Measurements from ENCODE around the gene GPR87.

GPR87 gene

DNA sequence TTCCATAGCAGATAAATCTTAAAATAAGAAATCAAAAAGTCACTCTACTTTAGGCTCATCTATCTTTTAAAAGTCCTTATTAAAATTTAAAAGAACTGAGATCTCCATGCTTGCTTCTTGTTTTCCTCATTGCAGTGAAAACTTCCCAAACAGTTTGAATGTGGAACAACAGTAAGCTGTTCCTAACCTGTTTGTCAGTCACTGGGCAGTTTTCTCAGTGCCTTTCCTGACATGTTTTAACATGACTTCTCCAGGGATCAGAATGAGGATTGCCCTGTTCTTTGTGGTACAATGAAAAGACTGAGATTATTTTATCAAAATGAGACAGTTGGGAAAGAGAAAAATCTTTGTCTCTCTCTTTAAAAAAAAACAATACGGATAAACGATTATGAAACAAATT, 774 bp downstream of the GPR87 start:
- DNase-seq (ENCODE audit: low read depth in 2 of 2): no peak

DNA sequence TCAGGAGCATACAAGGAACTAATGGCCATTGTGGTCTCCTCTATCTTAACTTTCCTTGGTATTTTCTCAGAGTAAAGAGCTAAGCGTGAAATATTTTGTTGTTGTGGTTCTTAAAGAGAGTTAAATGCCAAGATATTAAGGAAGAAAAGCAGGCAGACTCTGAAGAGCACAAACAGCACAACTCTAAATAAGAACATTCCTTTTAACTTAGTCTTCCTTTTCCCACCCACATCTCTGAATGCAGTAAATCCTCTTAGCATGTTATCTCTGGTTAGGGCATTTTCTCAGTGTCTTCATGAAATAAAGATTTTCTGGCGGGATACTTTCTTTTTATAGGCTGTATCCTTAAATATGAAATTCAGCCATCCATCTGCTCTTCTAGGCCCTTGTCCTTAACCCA, 1.5 kb downstream of the GPR87 start:
- no peak for DNase-seq (ENCODE audit: low read depth in 2 of 2)

DNA sequence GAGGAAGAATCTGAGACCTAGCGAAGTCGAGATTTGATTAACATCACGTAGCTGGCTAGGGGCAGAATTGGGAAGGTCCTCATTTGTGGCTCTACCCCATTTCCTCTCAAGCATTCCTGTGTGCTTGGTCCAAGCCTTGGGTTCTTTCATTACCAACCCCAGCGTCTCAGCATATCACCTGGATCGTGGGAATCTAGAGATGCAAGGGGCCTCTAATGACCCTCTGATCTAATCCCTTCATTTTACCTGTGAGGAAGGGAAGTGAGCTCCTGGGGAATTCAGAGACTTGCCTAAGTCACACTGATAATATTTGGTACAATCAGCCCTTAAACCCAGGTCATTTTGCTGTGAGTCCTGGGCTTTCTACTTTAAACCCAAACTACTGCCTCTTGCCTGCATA, 2.0 kb downstream of the GPR87 start:
- DNase-seq (ENCODE audit: low read depth in 2 of 2): no peak

DNA sequence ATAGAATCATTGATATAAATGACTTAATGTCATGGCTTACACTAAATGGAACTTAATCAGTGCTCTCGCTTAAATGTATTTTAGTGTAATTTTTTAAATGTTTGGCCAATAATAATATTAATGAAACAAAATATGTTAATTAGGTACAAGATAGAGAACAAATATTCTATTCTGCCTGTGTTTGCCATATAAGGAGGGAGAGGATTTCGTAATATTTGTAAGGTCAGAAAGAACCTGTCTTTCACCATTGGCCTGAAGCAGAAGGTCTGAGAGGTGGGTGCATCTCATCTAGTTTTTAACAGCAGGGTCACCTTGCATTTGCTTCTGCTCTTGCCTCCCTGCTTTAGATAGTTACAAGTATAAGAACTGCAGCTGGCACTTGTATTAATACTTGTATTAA, 2.5 kb downstream of the GPR87 start:
- no peak for DNase-seq (ENCODE audit: low read depth in 2 of 2)

DNA sequence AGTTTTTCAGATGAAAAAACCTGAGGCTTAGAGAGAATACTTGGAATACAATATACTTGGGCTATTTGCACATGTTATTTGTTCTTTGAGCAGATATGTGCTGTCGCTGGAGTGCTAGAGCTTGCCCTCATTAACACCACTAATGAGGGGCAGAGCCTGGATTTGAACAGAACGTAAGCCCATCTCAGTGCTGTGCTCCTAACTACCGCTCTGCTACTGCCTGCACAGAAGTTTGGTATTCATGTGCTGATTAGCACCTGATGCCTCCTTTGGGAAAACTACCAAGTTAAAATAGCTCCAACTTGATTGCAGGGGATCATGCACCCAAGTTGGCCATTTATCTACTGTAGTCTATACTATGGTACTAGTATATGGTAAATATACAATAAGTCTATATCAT, 3.6 kb downstream of the GPR87 start:
- DNase-seq (ENCODE audit: low read depth in 2 of 2): no peak

DNA sequence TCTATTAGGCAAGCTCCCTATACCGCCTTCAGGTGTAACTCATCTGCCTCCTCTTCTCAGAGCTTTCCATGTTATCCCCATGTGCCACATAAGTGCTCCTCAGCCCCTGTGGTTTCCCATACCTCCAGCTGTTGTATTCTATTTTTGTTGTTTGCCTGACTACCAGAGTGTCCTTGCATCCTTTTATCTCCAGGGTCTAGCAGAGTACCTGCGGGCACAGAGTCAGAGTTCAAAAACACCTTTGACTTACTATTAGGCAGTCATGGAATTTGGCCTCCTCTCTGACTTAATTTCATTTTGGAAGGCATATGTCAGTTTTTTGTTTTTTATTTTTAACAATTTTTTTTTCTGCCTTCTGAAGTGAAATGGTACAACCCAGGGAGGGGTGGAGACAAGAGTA, 7.1 kb downstream of the GPR87 start:
- DNase-seq (ENCODE audit: low read depth in 2 of 2): no peak

DNA sequence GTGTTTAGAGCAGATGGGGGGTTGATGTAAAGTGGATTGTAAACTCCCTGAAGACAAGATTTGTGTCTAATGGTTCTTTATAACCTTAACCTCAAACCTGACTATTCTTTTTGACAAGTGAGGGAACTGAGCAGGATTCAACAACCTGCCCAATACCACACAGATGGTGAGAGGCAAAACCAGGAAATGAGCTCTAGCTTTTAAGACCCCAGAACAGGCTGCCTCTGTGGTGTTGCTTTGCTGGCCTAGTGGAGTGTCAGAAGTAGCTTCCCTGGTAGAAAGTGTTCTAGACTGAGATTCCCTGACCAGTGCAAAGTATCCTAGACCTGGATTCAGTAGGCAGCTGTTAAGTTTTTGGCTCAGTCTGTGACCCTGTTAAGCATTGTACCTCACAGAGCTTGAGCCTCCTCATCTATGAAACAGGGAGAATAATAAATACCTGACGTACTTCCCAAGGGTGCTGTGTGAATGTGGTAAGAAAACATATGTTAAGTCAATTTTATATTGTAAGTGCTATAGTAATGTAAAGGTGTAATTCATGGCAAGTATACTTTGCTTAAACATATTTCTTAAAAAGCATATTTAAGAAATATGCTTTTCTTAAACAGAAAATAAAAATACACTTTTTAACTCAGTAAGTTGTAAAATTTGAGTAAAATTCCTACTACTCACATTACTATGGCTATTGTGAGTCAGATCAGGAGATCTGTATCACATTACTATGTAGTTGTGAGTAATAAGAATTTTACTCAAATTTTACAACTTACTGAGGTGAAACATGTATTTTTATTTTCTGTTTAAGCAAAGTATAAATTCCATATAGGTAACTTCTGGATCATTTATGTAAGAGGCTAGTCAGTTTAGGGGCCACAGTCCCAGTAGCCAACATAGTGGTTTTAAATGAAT, 8.8 kb downstream of the GPR87 start:
- no peak for DNase-seq (ENCODE audit: low read depth in 2 of 2)

DNA sequence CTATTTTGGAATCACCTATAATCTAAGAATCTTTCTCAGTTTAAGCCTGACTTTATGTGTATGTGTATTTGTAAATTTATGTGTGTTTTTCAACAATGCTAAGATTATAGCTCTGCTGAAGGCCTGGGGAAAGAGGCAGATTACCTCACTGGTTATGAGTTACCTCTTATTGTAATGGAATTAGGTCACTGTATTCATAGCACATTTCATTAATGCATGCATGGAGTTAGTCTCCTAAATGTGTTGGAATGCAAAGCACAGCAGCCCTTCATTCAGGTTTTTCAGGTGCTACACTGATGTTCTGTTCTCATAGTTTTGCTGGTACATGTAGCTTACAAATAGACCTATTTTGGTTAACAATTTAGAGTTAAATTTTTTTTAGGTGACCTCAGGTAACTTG, 9.5 kb downstream of the GPR87 start:
- no peak for DNase-seq (ENCODE audit: low read depth in 2 of 2)

DNA sequence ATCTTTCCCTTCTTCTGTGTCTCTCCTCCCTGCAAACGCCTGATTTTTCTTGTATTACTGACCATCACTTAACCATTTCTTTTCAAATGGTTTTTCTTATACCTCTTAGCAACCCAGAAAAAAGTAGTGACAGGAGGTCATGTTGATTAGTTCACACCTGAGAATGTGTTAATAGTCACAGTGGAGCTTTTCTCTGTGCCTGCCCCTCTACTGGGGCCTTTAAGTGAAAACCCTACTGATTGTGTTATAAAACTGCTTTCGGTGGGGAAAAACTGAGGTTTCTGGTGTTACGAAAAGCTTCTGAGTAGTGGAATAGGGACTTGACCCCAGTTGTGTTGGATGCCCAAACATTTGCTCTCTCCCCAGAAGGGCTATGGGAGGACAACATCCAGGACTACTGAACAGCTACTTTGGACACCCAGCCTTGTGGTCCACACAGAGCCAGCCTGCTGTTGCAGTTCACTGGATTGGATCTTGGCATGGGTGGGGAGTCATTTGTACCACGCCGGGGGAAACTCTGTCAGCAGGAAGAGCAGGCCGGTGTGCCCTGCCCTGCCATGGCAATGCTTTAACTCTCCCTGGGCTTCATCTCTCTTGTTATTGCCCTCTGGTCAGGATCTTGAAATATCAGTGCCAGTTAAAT, 10.3 kb downstream of the GPR87 start:
- no peak for DNase-seq (ENCODE audit: low read depth in 2 of 2)

DNA sequence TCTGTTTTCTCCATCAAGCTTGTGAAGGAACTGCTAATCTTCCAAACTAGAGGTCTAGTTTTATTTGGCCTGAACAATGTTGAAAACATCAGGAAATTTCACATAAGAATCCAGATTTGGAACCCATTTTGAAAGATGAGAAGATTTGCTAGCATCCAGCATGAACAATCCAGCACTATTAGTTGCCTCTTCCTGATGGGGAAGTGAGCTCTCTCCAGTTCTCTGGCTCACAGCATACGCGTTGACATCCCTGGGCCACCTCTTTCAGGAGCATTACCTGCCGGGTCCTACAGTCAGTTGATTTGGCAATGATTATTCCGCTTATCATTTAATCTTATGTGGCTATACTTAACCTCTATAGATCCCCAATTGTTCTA, 10.9 kb downstream of the GPR87 start:
- DNase-seq (ENCODE audit: low read depth in 2 of 2): no peak

DNA sequence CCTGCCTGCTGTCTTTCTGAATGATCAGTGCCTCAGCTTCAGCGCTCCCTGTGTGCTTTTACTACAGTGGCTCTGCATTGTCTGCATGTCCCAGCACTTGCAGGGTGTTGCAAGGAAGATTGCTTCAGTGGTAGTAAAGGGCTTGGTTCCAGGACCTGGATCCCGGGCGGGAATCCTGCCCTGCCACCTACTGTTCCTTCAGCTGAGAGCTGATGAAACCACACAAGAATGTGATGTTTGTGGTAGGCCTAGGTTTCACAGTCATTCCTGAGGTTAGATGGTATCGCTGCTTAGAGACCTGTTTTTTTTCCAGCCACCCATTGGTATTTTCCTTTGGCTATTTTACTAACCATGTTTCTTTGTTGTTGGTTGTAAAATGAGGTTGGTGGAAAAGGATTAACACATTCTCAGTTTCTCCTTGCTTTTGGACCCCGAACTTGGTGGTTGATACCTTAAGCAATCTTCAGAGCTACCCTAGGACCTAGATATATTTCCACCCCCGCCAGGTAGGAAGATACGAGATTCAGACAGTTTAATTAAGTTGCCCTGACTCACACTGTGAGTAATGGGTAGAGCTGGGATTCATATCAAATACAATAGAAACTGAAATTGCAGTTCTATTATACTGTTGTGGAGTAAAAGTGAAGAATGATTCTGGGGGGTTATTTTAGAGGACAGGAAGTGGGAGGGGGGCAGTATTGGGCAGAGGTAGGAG, 11.4 kb downstream of the GPR87 start:
- DNase-seq (ENCODE audit: low read depth in 2 of 2): no peak

DNA sequence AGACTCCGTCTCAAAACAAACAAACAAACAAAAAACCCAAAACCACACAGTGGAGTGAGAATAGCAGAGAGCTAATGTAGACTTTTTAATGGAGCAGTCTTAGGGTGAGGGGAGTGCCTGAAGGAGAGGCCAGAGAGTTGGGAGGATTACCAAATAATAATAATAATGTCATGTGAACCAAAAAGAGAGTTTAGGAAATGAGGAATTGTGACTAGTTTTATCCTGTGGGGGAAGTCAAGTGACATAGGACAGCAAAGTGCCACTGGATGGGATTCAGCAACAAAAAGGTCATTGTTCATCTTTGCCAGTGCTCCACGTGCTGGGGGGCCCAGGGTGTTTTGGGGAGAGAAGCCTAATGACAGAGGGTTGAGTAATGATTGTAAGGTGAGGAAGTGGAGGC, 12.9 kb downstream of the GPR87 start:
- DNase-seq (ENCODE audit: low read depth in 2 of 2): no peak

DNA sequence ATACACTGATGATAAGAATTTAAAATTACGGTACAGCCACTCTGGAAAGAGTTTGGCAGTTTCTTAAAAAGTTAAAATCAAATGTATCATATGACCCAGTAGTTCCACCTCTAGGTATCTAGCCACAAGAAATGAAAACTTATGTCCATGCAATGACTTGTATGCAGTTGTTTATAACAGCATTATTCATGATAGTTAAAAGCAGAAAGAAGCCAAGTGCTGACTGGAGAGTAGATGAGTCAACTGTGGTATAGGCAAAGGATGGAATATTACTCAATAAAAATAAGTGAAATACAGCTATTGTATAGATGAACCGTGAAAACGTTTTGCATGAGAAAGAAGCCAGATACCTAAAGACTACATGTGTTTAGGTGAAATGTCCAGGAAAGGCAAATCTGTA, 14.8 kb downstream of the GPR87 start:
- DNase-seq (ENCODE audit: low read depth in 2 of 2): no peak

DNA sequence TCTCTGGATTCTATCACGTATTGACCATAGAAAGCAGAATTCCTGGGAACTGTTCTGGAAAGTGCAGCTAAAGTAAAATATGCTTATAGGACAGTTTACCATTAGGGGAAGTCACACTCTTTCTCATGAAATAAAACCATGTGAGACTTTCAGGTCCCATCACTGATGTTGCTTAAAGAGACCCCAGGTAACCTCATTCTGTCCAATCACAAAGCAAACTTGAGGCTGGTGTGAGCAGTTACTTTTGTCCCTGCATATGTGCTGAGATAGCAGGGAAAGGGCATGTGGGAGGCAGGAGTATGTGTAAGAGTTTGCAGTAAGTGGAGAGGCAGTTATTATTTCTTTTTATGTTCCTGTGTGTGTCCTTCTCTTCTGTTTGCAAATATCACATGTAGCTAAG, 16.1 kb downstream of the GPR87 start:
- no peak for DNase-seq (ENCODE audit: low read depth in 2 of 2)

DNA sequence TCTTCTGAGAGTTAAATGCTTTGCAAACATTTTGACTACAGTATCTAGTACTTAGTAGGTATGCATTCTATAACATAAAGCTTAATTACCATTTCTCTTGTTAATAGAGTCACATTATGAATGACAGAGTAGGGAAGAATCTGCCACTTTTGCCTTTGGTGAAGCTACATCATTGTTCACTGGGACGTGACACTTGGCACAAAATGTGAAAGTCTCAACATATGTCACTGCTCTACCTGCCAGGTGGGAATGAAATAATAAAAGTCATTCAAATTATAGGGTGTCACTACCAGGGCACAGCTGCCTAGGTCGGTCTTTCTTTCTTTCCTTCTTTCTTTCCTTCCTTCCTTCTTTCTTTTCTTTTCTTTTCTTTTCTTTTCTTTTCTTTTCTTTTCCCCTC, 17.6 kb downstream of the GPR87 start:
- no peak for DNase-seq (ENCODE audit: low read depth in 2 of 2)

DNA sequence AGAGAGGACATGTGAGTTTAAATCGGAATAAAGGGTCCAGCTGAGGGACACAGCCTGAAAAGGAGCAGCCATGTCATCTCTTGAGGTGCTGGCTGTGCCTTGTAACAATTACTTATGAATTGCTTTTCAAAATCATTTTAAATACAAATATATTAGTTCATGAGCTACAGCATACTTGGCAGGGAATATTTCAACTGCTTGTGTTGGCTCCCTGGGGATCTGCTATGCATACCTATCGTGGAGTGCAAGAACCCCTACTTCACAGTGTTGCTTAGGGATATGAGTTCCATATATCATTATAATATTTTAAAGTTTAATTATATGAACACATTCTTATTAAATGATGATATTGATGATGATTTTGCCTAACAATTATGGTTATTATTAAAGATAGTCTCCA, 19.2 kb downstream of the GPR87 start:
- no peak for DNase-seq (ENCODE audit: low read depth in 2 of 2)

DNA sequence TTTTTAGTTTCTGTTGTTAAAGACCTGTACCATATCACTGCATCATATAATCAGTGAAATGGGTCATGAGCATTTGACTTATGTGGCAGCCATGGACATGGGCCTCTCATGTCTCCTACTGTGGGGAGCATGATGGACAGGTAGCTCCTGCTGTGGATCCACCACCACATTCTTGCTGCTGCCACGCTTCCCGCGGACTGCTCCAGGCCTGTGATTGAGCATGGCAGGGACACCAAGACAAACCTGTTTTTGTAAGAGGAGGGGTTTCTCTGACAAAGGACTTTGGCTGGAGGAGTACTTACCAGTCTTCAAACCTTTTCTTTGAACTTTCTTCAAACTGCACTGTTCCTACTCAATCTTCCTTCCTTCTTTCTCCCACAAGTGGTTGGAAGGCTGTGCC, 20.4 kb downstream of the GPR87 start:
- no peak for DNase-seq (ENCODE audit: low read depth in 2 of 2)

DNA sequence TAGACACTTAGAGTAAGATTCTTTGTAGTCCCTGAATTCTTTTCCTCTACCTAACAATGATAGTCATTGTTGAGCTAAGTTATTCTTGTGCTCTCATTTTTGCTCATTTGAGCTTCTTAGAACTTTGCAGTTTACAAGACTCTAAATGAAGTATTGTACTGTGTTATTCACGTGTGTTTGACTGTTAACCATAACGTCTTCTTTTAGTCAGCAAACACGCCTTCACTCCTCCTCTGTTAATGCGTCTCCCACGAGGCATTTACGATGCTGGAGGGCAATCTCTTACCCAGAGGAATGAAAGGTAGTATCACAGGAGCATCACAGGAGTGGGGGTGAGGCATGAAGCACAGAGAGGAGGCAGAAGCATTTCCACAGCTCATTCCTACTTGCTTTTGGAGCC, 23.5 kb downstream of the GPR87 start:
- DNase-seq (ENCODE audit: low read depth in 2 of 2): no peak

DNA sequence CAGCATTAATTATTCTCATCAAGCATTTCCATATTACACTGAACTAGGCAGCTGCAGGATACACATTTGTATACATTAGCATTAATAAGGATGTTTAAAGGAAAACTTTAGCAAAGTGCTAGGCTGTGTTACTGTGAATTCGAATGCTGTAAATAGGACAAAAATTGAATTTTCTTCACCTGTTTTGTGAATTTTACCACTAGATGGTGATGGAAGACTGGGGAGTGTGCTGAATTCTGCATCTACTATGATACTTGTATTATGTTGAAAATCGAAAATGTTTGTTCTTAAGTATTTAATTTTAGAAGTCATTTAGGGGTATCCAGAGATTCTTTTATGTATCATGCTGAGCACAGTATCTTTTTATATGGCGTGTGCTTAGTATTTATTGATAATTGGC, 25.9 kb downstream of the GPR87 start:
- no peak for DNase-seq (ENCODE audit: low read depth in 2 of 2)

DNA sequence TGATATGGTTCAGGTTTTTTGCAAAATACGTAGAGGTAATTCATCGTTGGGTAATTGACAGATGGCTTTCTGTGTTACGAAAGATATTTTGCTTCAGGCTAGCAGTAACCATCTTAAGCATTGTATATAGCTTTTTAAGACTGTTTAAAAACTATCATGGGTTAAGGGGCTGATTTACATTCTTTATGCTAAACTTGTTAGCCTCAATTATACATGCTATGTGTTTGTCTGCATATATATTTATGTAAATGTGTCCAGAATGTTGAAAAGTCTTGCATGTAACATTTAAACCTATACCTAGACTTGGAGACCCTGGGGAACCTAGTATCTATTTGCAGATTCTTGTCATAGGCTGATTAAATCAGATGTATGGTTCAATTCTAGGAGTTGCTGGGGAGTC, 27.2 kb downstream of the GPR87 start:
- no peak for DNase-seq (ENCODE audit: low read depth in 2 of 2)

DNA sequence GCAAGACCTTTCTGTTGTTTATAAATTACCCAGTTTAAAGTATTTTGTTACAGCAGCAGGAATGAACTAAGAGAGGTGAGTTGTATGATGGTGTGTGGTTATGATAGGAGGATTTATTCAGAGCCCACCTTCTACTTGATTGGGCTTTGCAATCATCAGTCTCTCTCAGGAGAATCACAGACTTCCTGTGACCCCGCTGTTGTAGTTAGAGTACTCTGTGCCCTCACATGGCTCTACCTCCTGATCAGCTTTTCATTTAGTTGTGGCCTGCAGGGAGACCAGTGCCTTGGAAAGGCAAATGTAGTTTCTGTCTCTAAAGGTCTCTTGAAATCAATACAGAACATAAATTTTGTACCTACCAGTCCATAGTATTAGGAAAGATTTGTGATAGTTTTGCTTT, 30.7 kb downstream of the GPR87 start:
- DNase-seq (ENCODE audit: low read depth in 2 of 2): no peak

DNA sequence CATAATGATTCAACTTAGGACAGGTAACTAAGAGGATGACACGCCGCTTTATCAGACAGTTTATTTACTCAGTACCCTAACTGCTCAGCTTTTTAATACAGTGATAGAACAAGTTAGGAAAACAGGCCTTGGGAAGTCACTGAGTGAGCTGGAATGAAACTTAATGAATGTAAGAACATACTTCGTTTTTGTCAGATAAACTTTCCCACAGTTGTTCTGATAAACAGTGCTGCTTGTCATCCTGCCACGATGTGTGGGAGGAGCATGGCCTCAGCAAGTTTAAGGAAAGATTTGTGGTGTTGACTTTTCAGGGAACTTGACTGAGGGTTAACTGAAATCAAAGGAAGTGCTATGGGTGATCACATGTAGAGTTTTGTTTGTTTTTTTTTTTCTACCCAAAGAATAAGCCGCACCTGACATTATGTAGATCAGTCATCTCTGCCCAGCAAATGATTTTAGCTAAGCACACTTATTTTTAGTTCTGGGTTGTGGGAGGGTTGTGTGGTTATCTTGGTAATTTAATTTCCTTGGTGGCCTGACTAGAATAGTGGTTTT, 32.6 kb downstream of the GPR87 start:
- no peak for DNase-seq (ENCODE audit: low read depth in 2 of 2)

DNA sequence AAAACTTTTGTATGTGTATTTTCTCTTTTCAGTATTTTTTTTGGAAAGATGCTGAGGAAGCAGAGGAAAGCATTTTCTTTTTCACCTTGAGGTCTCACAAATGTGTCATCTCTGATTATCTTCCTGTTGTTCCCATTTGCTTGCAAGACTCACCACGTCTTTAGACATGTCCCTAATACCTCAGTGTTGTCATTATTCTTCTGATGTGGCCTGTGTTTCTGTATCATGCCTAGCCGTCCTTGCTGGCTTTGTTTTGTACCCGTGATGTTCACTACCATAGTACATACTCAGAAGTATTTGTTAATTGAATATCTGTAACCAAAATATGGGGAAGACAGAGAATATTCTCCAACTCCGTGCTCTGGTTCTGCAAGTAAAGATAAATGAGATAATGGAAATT, 33.2 kb downstream of the GPR87 start:
- DNase-seq (ENCODE audit: low read depth in 2 of 2): no peak

All from stimulated activated CD4-positive, alpha-beta T cell treated with anti-CD3 and anti-CD28 coated beads, Interleukin-1b, Interleukin-23, amount 100 ng/mL, for 1 hour (primary cell).